Measurements from ENCODE around the gene SRA1. TPM values are rescaled to one million over a fixed set of nuclear protein-coding genes. Genes with fewer than 3 reads are reported as not detected.

The SRA1 gene
- total RNA-seq, 2 experiments from 2014 or later, result 18.8 to 24.5 TPM

DNA sequence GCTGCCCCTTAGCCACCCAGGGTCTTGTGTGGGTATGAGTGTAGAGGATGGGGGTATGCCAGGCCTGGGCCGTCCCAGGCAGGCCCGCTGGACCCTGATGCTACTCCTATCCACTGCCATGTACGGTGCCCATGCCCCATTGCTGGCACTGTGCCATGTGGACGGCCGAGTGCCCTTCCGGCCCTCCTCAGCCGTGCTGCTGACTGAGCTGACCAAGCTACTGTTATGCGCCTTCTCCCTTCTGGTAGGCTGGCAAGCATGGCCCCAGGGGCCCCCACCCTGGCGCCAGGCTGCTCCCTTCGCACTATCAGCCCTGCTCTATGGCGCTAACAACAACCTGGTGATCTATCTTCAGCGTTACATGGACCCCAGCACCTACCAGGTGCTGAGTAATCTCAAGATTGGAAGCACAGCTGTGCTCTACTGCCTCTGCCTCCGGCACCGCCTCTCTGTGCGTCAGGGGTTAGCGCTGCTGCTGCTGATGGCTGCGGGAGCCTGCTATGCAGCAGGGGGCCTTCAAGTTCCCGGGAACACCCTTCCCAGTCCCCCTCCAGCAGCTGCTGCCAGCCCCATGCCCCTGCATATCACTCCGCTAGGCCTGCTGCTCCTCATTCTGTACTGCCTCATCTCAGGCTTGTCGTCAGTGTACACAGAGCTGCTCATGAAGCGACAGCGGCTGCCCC is 10.0 kb upstream of the SRA1 start:
- Histone ChIP-seq H2AFZ (ENCODE audit: low read length) (no peak overlapping the region), H3K4me2 (ENCODE audit: low read length) (no peak overlapping the region), H3K79me2 (ENCODE audit: insufficient read depth, low read depth, low read length) (peaks cover 17% of the 10 kb centered on the region), H3K36me3 (ENCODE audit: insufficient read depth, low read length) (peaks cover 38% of the 10 kb centered on the region), H3K27ac (ENCODE audit: low read depth, low read length, poor library complexity, severe bottlenecking) (no peak overlapping the region), H4K20me1 (ENCODE audit: insufficient read depth, low read length) (no peaks in the 10 kb centered on the region), H3K9me2 (ENCODE audit: insufficient read depth, low read length) (no peaks in the 10 kb centered on the region), H3K9me3 (ENCODE audit: low read length) (no peaks in the 10 kb centered on the region), H3K4me3 (ENCODE audit: low read depth, low read length, poor library complexity, severe bottlenecking) (no peak overlapping the region), H3K4me1 (ENCODE audit: insufficient read depth, low read length, poor library complexity, severe bottlenecking) (peaks cover 25% of the 10 kb centered on the region)
- TF ChIP-seq, protein P1, sequence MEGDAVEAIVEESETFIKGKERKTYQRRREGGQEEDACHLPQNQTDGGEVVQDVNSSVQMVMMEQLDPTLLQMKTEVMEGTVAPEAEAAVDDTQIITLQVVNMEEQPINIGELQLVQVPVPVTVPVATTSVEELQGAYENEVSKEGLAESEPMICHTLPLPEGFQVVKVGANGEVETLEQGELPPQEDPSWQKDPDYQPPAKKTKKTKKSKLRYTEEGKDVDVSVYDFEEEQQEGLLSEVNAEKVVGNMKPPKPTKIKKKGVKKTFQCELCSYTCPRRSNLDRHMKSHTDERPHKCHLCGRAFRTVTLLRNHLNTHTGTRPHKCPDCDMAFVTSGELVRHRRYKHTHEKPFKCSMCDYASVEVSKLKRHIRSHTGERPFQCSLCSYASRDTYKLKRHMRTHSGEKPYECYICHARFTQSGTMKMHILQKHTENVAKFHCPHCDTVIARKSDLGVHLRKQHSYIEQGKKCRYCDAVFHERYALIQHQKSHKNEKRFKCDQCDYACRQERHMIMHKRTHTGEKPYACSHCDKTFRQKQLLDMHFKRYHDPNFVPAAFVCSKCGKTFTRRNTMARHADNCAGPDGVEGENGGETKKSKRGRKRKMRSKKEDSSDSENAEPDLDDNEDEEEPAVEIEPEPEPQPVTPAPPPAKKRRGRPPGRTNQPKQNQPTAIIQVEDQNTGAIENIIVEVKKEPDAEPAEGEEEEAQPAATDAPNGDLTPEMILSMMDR (conservative IDR thresholded peaks at IDR 0.05; ENCODE audit: low read length), result no peak
- no peak for TF ChIP-seq EZH2phosphoT487 (IDR thresholded peaks at IDR 0.05; ENCODE audit: borderline replicate concordance, low read depth, low read length)
- intact Hi-C loops (cut with micrococcal nuclease; ENCODE audit: unreplicated experiment), result no loop called here
- DNase-seq (ENCODE audit: low spot score), result no peak
- no TSS peak for BruUV-seq (replicated peaks)
- CTCF ChIA-PET (ENCODE audit: unreplicated experiment), result no interaction called here
- POLR2A ChIA-PET, result interaction anchor here (0.9 to 1.2 kb wide), 2 partner anchors 9 to 360 kb away, joined by 4 read pairs; no protein-coding TSS in a partner anchor

DNA sequence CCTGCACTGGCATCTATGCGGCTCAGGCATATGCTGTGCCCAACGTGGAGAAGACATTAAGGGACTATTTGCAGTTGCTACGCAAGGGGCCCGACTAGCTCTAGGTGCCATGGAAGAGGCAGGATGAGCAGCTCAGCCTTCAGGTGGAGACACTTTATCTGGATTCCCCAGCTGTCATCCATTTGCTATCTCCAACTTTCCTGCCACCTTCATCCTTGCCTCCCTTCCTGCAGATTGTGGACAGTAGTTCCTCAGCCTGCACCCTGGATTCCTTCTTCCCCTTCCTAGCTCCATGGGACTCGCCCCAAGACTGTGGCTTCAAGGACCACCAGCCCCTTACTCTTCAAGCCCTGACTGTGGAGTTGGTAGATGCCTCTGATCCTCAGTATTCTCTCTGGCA is 9.4 kb upstream of the SRA1 start:
- Histone ChIP-seq H3K27ac (ENCODE audit: low read depth, low read length, poor library complexity, severe bottlenecking) (no peak overlapping the region), H2AFZ (ENCODE audit: low read length) (no peak overlapping the region), H3K36me3 (ENCODE audit: insufficient read depth, low read length) (peaks cover 38% of the 10 kb centered on the region), H3K4me3 (ENCODE audit: low read depth, low read length, poor library complexity, severe bottlenecking) (no peak overlapping the region), H3K9me2 (ENCODE audit: insufficient read depth, low read length) (no peaks in the 10 kb centered on the region), H3K4me1 (ENCODE audit: insufficient read depth, low read length, poor library complexity, severe bottlenecking) (peaks cover 25% of the 10 kb centered on the region), H3K9me3 (ENCODE audit: low read length) (no peaks in the 10 kb centered on the region), H3K4me2 (ENCODE audit: low read length) (no peak overlapping the region), H4K20me1 (ENCODE audit: insufficient read depth, low read length) (no peaks in the 10 kb centered on the region), H3K79me2 (ENCODE audit: insufficient read depth, low read depth, low read length) (peaks cover 17% of the 10 kb centered on the region)
- TF ChIP-seq EZH2phosphoT487 (IDR thresholded peaks at IDR 0.05; ENCODE audit: borderline replicate concordance, low read depth, low read length), result no peak
- TF ChIP-seq, protein P1 (conservative IDR thresholded peaks at IDR 0.05; ENCODE audit: low read length), result no peak
- ChIA-PET POLR2A (interaction anchor here (0.9 to 1.6 kb wide), 4 partner anchors 9 to 359 kb away, joined by 3 to 5 read pairs (median 4); partner anchors contain the start of genes IK, NDUFA2 and SRA1), CTCF (ENCODE audit: unreplicated experiment) (no interaction called here)
- intact Hi-C loops (cut with micrococcal nuclease; ENCODE audit: unreplicated experiment), result no loop called here
- DNase-seq (ENCODE audit: low spot score), result no peak
- BruUV-seq (replicated peaks), result no TSS peak

DNA sequence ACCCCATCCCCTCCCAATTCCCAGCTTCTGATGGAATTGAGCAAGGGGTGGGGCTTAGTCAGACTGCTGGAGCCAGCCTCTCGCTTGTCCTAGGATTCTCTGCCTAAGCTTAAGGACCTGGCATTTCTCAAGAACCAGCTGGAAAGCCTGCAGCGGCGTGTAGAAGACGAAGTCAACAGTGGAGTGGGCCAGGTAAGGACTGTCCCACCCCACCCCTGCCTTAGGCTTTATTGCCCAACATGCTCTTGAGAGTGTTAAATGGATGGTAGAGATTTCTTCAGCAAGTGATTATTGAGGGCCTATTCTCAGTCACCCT is 8.5 kb upstream of the SRA1 start:
- H3K4me1 ChIP-seq (ENCODE audit: insufficient read depth, low read length, poor library complexity, severe bottlenecking), result peaks cover 25% of the 10 kb centered on the region
- intact Hi-C loops (cut with micrococcal nuclease; ENCODE audit: unreplicated experiment), result loop anchor here (2.0 kb wide), 1 partner anchor 73 kb away; the partner anchor contains the start of gene TMCO6
- TF ChIP-seq, protein P1 (conservative IDR thresholded peaks at IDR 0.05; ENCODE audit: low read length), result no peak
- TF ChIP-seq EZH2phosphoT487 (IDR thresholded peaks at IDR 0.05; ENCODE audit: borderline replicate concordance, low read depth, low read length), result no peak

More for the DNA sequence above, 8.5 kb upstream of the SRA1 start:
- no peaks in the 10 kb centered on the region for H3K9me2 ChIP-seq (ENCODE audit: insufficient read depth, low read length)
- H3K27ac ChIP-seq (ENCODE audit: low read depth, low read length, poor library complexity, severe bottlenecking), result no peak overlapping the region
- no peak for DNase-seq (ENCODE audit: low spot score)
- H3K79me2 ChIP-seq (ENCODE audit: insufficient read depth, low read depth, low read length), result peaks cover 17% of the 10 kb centered on the region
- peak overlapping the region; percentile 87 for H3K4me3 ChIP-seq (ENCODE audit: low read depth, low read length, poor library complexity, severe bottlenecking)
- no peak overlapping the region for H2AFZ ChIP-seq (ENCODE audit: low read length)
- BruUV-seq (replicated peaks), result no TSS peak
- H3K4me2 ChIP-seq (ENCODE audit: low read length), result peak overlapping the region; percentile 97
- CTCF ChIA-PET (ENCODE audit: unreplicated experiment), result interaction anchor here (0.8 kb wide), 1 partner anchor 74 kb away, joined by 3 read pairs; the partner anchor contains the start of gene TMCO6
- no peaks in the 10 kb centered on the region for H4K20me1 ChIP-seq (ENCODE audit: insufficient read depth, low read length)
- POLR2A ChIA-PET, result interaction anchor here (0.5 to 1.6 kb wide), 9 partner anchors 8 to 1555 kb away, joined by 3 to 5 read pairs (median 3); partner anchors contain the start of genes ANKHD1, IK, NDUFA2 and SRA1
- peaks cover 38% of the 10 kb centered on the region for H3K36me3 ChIP-seq (ENCODE audit: insufficient read depth, low read length)
- H3K9me3 ChIP-seq (ENCODE audit: low read length), result no peaks in the 10 kb centered on the region
